WTC11 (cell line): ENCODE measurements around the gene GHRL. TPM values are rescaled to one million over a fixed set of nuclear protein-coding genes. Genes with fewer than 3 reads are reported as not detected.

ENCODE experiments used
- ELF4 ChIP-seq: sonication (generic); formaldehyde crosslinking; IDR thresholded peaks from 2 replicates; pipeline ENCODE4 v1.8.1; 2022; ENCODE audit warnings: low read depth, mild to moderate bottlenecking, moderate library complexity, missing genetic modification reagents
- FOXK1 ChIP-seq: sonication (generic); formaldehyde crosslinking; IDR thresholded peaks from 2 replicates; pipeline ENCODE4 v1.8.0; 2022; ENCODE audit warnings: mild to moderate bottlenecking, moderate library complexity, missing genetic modification reagents
- IRF2 ChIP-seq: sonication (generic); formaldehyde crosslinking; IDR thresholded peaks from 2 replicates; pipeline ENCODE4 v1.8.0; 2022; ENCODE audit warnings: low read depth, missing genetic modification reagents, borderline replicate concordance
- NFYB ChIP-seq: sonication (generic); formaldehyde crosslinking; conservative IDR thresholded peaks from 2 replicates; pipeline ENCODE4 v1.8.0; 2022; ENCODE audit warnings: low read depth, missing genetic modification reagents
- ZBTB21 ChIP-seq: sonication (generic); formaldehyde crosslinking; IDR thresholded peaks from 2 replicates; pipeline ENCODE4 v1.8.1; 2023; ENCODE audit warnings: mild to moderate bottlenecking, missing genetic modification reagents, borderline replicate concordance
- ZNF416 ChIP-seq: fragments of 250-450 bp; sonication (Bioruptor Pico); IDR thresholded peaks from 2 replicates; pipeline ENCODE4 v1.9.0; 2021; ENCODE audit warnings: mild to moderate bottlenecking, inconsistent platforms
- ZNF425 ChIP-seq: fragments of 250-450 bp; sonication (Bioruptor Pico); conservative IDR thresholded peaks from 2 replicates; pipeline ENCODE4 v1.9.0; 2021; ENCODE audit warnings: mild to moderate bottlenecking
- ZNF532 ChIP-seq: fragments of 250-450 bp; sonication (Bioruptor Pico); IDR thresholded peaks from 2 replicates; pipeline ENCODE4 v1.9.0; 2021; ENCODE audit warnings: mild to moderate bottlenecking, borderline replicate concordance
- total RNA-seq: library from RNA; stranded (reverse); gene quantifications from 3 replicates; pipeline ENCODE4 v1.2.3, GENCODE V29; 2021
- TF ChIP-seq, protein P1 (sequence below): sonication (generic); formaldehyde crosslinking; IDR thresholded peaks from 2 replicates; pipeline ENCODE4 v1.8.0; 2023; ENCODE audit warnings: missing genetic modification reagents, mild to moderate bottlenecking, borderline replicate concordance
- TF ChIP-seq, protein P2 (sequence below): sonication (generic); formaldehyde crosslinking; IDR thresholded peaks from 2 replicates; pipeline ENCODE4 v1.8.0; 2022; ENCODE audit warnings: mild to moderate bottlenecking, missing genetic modification reagents
- TF ChIP-seq, protein P3 (sequence below): sonication (generic); formaldehyde crosslinking; IDR thresholded peaks from 2 replicates; pipeline ENCODE4 v1.8.1; 2022; ENCODE audit warnings: mild to moderate bottlenecking, missing genetic modification reagents, moderate library complexity, borderline replicate concordance
- TF ChIP-seq, protein P4 (sequence below): fragments of 250-450 bp; sonication (Bioruptor Pico); IDR thresholded peaks from 2 replicates; pipeline ENCODE4 v2.1.2; 2022; ENCODE audit warnings: mild to moderate bottlenecking, moderate library complexity
- TF ChIP-seq, protein P5 (sequence below): sonication (generic); formaldehyde crosslinking; IDR thresholded peaks from 2 replicates; pipeline ENCODE4 v1.8.1; 2023; ENCODE audit warnings: mild to moderate bottlenecking, missing genetic modification reagents

GHRL gene
- total RNA-seq, 1 experiment from 2014 or later: 0.35 TPM

GRCh38 chr3:10299679-10300078 lies 6.9 kb upstream of the GHRL start (continued):
- TF ChIP-seq ZNF532 (CRISPR knock-in tag) (no peak), ZBTB21 (CRISPR knock-in tag) (no peak), ZNF416 (CRISPR knock-in tag) (no peak), FOXK1 (no peak), ELF4 (no peak), NFYB (CRISPR knock-in tag) (no peak), IRF2 (no peak), ZNF425 (CRISPR knock-in tag) (no peak)
- TF ChIP-seq, protein P1, sequence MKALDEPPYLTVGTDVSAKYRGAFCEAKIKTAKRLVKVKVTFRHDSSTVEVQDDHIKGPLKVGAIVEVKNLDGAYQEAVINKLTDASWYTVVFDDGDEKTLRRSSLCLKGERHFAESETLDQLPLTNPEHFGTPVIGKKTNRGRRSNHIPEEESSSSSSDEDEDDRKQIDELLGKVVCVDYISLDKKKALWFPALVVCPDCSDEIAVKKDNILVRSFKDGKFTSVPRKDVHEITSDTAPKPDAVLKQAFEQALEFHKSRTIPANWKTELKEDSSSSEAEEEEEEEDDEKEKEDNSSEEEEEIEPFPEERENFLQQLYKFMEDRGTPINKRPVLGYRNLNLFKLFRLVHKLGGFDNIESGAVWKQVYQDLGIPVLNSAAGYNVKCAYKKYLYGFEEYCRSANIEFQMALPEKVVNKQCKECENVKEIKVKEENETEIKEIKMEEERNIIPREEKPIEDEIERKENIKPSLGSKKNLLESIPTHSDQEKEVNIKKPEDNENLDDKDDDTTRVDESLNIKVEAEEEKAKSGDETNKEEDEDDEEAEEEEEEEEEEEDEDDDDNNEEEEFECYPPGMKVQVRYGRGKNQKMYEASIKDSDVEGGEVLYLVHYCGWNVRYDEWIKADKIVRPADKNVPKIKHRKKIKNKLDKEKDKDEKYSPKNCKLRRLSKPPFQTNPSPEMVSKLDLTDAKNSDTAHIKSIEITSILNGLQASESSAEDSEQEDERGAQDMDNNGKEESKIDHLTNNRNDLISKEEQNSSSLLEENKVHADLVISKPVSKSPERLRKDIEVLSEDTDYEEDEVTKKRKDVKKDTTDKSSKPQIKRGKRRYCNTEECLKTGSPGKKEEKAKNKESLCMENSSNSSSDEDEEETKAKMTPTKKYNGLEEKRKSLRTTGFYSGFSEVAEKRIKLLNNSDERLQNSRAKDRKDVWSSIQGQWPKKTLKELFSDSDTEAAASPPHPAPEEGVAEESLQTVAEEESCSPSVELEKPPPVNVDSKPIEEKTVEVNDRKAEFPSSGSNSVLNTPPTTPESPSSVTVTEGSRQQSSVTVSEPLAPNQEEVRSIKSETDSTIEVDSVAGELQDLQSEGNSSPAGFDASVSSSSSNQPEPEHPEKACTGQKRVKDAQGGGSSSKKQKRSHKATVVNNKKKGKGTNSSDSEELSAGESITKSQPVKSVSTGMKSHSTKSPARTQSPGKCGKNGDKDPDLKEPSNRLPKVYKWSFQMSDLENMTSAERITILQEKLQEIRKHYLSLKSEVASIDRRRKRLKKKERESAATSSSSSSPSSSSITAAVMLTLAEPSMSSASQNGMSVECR (CRISPR knock-in tag): no peak
- TF ChIP-seq, protein P2, sequence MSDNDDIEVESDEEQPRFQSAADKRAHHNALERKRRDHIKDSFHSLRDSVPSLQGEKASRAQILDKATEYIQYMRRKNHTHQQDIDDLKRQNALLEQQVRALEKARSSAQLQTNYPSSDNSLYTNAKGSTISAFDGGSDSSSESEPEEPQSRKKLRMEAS (CRISPR knock-in tag): no peak
- TF ChIP-seq, protein P3, sequence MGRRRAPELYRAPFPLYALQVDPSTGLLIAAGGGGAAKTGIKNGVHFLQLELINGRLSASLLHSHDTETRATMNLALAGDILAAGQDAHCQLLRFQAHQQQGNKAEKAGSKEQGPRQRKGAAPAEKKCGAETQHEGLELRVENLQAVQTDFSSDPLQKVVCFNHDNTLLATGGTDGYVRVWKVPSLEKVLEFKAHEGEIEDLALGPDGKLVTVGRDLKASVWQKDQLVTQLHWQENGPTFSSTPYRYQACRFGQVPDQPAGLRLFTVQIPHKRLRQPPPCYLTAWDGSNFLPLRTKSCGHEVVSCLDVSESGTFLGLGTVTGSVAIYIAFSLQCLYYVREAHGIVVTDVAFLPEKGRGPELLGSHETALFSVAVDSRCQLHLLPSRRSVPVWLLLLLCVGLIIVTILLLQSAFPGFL (CRISPR knock-in tag): no peak
- TF ChIP-seq, protein P4, sequence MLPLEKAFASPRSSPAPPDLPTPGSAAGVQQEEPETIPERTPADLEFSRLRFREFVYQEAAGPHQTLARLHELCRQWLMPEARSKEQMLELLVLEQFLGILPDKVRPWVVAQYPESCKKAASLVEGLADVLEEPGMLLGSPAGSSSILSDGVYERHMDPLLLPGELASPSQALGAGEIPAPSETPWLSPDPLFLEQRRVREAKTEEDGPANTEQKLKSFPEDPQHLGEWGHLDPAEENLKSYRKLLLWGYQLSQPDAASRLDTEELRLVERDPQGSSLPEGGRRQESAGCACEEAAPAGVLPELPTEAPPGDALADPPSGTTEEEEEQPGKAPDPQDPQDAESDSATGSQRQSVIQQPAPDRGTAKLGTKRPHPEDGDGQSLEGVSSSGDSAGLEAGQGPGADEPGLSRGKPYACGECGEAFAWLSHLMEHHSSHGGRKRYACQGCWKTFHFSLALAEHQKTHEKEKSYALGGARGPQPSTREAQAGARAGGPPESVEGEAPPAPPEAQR: no peak
- TF ChIP-seq, protein P5, sequence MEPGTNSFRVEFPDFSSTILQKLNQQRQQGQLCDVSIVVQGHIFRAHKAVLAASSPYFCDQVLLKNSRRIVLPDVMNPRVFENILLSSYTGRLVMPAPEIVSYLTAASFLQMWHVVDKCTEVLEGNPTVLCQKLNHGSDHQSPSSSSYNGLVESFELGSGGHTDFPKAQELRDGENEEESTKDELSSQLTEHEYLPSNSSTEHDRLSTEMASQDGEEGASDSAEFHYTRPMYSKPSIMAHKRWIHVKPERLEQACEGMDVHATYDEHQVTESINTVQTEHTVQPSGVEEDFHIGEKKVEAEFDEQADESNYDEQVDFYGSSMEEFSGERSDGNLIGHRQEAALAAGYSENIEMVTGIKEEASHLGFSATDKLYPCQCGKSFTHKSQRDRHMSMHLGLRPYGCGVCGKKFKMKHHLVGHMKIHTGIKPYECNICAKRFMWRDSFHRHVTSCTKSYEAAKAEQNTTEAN (CRISPR knock-in tag): no peak
- TF ChIP-seq, all 79 proteins: peak for 0
